Measurements from ENCODE around the gene SPG11.
A peak's percentile ranks its signal among the peaks of the same experiment; 100 is the strongest.
"Not testable (repeated sequence)": the region's sequence is repeated elsewhere in the genome, so short reads cannot be mapped to it uniquely, and the experiment has no call there.

SPG11 gene

DNA sequence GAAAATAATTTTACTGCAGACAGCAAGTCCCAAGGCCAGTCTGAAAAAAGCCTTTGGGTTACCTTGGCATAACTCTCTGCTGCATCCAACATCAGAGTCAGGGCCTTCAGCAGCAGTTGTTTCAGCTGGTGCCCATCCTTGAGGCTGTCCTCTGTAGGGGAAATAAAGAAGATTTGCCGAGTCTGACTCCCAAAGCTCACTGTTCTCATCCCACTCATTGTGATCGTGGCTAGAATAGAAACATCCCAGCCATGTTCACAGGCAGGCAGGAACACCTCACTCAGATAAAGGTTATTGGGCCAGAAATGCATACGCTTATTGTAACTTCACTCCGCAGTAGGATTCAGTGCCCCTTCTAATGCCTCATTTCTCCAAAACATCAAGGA, 97.3 kb downstream of the SPG11 start:
- Histone ChIP-seq H3K4me1 (no peaks in the 10 kb centered on the region), H3K36me3 (peaks cover 61% of the 10 kb centered on the region), H3K4me3 (ENCODE audit: low read depth, low read length) (no peak overlapping the region), H3K27me3 (no peaks in the 10 kb centered on the region), H3K9me3 (peaks cover 3% of the 10 kb centered on the region; the same call in 1 of the 2 replicates)
- DNase-seq, result no peak
- TF ChIP-seq, protein P1, sequence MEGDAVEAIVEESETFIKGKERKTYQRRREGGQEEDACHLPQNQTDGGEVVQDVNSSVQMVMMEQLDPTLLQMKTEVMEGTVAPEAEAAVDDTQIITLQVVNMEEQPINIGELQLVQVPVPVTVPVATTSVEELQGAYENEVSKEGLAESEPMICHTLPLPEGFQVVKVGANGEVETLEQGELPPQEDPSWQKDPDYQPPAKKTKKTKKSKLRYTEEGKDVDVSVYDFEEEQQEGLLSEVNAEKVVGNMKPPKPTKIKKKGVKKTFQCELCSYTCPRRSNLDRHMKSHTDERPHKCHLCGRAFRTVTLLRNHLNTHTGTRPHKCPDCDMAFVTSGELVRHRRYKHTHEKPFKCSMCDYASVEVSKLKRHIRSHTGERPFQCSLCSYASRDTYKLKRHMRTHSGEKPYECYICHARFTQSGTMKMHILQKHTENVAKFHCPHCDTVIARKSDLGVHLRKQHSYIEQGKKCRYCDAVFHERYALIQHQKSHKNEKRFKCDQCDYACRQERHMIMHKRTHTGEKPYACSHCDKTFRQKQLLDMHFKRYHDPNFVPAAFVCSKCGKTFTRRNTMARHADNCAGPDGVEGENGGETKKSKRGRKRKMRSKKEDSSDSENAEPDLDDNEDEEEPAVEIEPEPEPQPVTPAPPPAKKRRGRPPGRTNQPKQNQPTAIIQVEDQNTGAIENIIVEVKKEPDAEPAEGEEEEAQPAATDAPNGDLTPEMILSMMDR (IDR thresholded peaks at IDR 0.05; ENCODE audit: low read depth, low read length), result no peak

DNA sequence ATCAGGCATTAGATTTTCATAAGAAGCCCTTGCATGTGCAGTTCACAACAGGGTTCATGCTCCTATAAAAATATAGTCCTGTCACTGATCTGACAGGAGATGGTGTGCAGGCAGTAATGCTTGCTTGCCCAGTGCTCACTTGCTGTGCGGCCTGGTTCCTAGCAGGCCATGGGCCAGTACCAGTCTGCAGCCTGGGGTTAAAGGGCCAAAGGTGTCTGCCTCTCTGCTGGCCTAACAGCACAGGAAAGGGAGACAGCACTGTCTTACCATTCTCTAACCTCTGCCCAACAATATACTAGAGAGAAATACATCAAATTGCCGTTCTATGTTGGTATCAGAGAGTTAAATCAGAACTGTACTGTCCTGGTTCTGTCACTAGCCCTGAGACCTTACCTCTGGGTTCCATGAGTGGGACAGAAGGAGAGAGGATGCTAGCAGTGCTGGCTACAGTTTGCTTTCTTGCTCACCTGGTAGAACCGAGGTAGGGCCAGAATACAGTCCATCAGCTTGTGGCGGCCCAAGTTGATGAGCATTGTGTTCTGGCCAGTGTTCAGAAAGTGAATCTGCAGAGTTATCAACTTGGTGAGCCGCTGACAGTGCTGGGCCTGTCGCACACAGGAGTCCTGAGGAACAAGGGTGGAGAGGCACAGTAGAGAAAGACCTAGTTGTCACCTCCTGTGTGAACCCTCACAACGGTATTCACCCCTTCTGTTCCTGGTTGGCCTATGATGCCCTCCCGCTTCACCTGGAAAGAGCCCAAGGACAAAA, 97.9 kb downstream of the SPG11 start:
- Histone ChIP-seq H3K27me3 (no peaks in the 10 kb centered on the region), H3K36me3 (peaks cover 66% of the 10 kb centered on the region), H3K9me3 (peaks cover 3% of the 10 kb centered on the region; the same call in 1 of the 2 replicates), H3K4me3 (ENCODE audit: low read depth, low read length) (no peak overlapping the region), H3K4me1 (no peaks in the 10 kb centered on the region)
- TF ChIP-seq, protein P1 (IDR thresholded peaks at IDR 0.05; ENCODE audit: low read depth, low read length), result no peak
- DNase-seq, result no peak

DNA sequence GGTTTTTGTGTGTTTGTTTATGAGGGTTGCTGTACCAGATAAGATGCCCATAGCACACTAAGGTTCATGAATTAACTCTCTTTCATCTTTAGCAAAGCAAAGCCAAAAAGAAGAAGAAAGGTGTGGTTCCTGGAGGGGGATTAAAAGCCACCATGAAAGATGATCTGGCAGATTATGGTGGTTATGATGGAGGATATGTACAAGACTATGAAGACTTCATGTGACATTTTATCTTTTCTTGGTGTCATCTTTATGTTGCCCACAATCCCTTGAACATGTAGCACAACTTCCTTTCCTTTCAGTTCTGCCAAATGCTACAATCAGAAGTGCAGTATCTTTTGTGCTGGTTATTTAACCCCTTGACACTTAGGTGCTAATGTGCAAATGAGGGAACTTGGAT, 102.5 kb downstream of the SPG11 start:
- H3K27me3 ChIP-seq; H3K9me3 ChIP-seq; DNase-seq; H3K4me1 ChIP-seq; H3K4me3 ChIP-seq (ENCODE audit: low read depth, low read length): not testable (repeated sequence)
- H3K36me3 ChIP-seq, result peaks cover 93% of the 10 kb centered on the region

DNA sequence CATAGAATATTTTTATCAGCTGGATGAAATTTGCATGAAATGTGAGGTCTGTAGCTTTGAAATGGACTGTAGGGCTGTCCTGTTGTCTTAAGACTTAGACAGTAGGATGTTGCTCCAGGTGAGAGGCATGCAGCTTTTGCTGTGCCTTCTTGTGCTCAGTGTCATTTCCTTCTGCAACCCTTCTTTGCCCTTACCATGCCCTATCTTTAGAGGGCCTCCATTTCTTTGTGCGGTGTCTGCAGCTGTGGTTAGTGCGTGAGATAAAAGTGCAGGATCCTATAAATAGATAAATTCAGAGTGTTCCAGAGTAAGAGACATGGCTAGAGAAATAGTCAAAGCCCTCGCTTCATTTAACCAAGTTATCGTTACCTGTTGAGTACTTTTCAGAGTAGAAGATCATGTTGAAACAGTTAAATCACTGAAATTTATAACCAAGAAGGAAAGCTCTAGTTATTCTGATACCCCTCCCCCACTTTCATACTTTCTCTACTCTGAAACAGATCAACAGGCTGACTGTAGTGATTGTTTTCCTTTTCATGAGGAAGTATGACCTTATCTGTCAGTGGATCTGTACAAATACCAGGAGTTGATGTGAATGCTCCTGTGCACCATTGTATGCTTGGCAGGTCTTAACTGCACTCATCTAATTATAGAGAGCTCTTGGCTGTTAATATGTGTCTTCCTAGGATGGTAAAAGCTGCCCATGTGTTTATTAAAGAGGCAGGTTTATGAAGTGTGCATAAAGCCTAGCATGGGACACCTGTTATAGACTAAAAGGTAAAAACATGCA, 108.3 kb downstream of the SPG11 start:
- DNase-seq, result no peak
- Histone ChIP-seq H3K27me3 (no peaks in the 10 kb centered on the region), H3K9me3 (no peaks in the 10 kb centered on the region), H3K4me3 (ENCODE audit: low read depth, low read length) (no peak overlapping the region), H3K36me3 (peaks cover 83% of the 10 kb centered on the region), H3K4me1 (peaks cover 17% of the 10 kb centered on the region)
- TF ChIP-seq, protein P1 (IDR thresholded peaks at IDR 0.05; ENCODE audit: low read depth, low read length), result no peak

DNA sequence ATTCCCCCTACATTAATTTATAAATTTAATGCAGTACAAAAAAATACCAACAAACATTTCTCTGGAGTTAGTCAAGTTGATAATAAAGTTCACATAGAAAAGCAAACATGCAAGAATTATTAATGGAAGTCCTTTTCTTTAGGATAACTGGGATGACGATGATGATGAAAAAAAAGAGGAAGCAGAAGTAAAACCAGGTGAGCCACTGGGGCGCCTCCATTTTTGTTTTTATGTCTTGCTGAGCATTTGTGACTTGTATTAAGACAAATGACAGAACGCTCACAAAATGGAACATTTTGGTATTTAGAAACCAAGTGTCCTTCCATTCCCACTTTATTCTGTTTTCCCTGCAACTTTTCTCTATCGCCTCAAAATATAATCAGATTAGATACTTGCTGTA, 112.7 kb downstream of the SPG11 start:
- H3K4me1 ChIP-seq, result peaks cover 29% of the 10 kb centered on the region
- H3K36me3 ChIP-seq, result peaks cover 55% of the 10 kb centered on the region
- no peaks in the 10 kb centered on the region for H3K9me3 ChIP-seq
- DNase-seq, result no peak
- no peak overlapping the region for H3K4me3 ChIP-seq (ENCODE audit: low read depth, low read length)
- H3K27me3 ChIP-seq, result no peaks in the 10 kb centered on the region
- TF ChIP-seq, protein P1 (IDR thresholded peaks at IDR 0.05; ENCODE audit: low read depth, low read length), result no peak

DNA sequence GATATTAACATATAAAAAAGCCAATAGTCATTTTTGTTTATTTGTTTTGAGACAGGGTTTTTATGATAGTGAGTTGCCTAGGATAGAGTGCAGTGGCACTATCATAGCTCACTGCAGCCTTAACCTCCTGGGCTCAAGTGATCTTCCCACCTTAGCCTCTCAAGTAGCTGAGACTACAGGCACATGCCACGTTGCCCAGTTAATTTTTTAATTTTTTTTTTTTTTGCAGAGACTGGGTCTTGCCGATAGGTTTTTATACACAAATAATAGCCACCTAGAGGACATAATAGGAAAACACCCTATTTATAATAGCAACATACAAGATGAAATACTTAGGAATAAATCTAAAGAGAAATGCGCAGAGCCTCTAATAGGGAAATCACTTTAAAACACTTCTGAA, 113.2 kb downstream of the SPG11 start:
- peaks cover 29% of the 10 kb centered on the region for H3K4me1 ChIP-seq
- no peaks in the 10 kb centered on the region for H3K27me3 ChIP-seq
- no peak for DNase-seq
- H3K9me3 ChIP-seq, result no peaks in the 10 kb centered on the region
- H3K36me3 ChIP-seq, result peaks cover 50% of the 10 kb centered on the region
- H3K4me3 ChIP-seq (ENCODE audit: low read depth, low read length), result no peak overlapping the region
- TF ChIP-seq, protein P1 (IDR thresholded peaks at IDR 0.05; ENCODE audit: low read depth, low read length), result peak; percentile 39

DNA sequence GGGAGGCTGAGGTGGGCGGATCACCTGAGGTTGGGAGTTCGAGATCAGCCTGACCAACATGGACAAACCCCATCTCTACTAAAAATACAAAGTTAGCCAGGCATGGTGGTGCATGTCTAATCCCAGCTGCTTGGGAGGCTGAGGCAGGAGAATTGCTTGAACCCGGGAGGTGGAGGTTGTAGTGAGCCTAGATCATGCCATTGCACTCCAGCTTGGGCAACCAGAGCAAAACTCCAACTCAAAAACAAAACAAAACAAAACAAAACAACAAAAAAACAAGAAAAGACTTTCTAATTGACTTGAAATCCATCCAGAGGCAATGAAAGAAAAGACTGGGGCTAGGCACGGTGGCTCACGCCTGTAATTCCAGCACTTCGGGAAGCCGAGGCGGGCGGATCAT, 114.3 kb downstream of the SPG11 start:
- H3K9me3 ChIP-seq; H3K27me3 ChIP-seq; DNase-seq; H3K4me3 ChIP-seq (ENCODE audit: low read depth, low read length): not testable (repeated sequence)
- Histone ChIP-seq H3K36me3 (peaks cover 40% of the 10 kb centered on the region), H3K4me1 (peaks cover 23% of the 10 kb centered on the region)
